ENCODE data around the gene PADI3. TPM values are rescaled to one million over a fixed set of nuclear protein-coding genes. Genes with fewer than 3 reads are reported as not detected.
A peak's percentile ranks its signal among the peaks of the same experiment; 100 is the strongest.
"Not testable (repeated sequence)": the region's sequence is repeated elsewhere in the genome, so short reads cannot be mapped to it uniquely, and the experiment has no call there.

The PADI3 gene
- total and polyA plus RNA-seq, 11 donors = not detected

DNA sequence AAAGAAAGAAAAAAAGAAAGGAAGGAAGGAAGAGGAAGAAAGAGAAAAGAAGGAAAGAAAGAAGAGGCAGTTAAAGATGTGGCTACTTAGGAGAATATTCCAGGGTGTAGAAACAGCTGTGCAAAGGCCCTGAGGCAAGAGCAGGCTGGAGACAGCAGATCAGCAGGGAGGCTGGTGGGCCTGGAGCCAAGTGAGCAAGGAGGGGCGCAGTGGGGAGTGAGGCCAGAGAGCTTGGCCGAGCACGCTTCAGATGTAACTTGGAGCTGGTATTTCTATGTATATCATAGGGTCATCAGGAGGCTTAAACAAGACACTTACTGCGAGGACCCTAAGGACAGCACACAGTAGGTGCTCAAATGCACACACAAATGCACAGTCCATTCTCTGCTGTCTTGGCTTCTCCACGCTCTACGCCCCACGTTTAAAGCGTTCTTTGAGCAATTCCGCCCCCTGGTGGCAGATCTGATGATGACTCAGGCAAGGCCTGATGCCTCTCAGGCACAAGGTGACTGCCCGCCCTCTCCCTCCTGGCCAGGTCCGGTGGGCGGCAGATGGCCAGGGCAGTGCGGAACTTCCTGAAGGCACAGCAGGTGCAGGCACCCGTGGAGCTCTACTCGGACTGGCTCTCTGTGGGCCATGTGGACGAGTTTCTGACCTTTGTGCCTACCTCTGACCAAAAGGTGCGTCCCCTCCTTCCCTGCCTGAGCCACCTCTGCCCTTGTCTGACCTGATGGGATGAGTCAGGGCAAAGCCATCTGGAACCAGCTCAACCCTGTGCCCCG lies 11.9 kb upstream of the PADI3 start:
- Histone ChIP-seq H3K27me3 (peaks cover 0 to 44% (median 6%) of the 10 kb centered on the region in 9 donors), H3K4me3 (no peak overlapping the region), H3K36me3 (no peaks in the 10 kb centered on the region), H3K9me3 (no peaks in the 10 kb centered on the region), H3K4me1 (peaks cover 0 to 9% (median 0%) of the 10 kb centered on the region in 12 donors), H3K27ac (no peak overlapping the region)
- intact Hi-C loops (cut with DNase I) = loop anchor here (1.0 to 10.0 kb wide), 12 partner anchors 110 to 292 kb away; no protein-coding TSS in a partner anchor
- 12 to 18% (median 17%) methylated on average over 16 to 18 of the region's 18 CpGs for WGBS, 4 donors
- ATAC-seq (peak; percentile 64 to 86 (median 84)), DNase-seq (peak; percentile 79 to 89 (median 81))
- no peak for TF ChIP-seq POLR2A (IDR thresholded peaks at IDR 0.05)
- TF ChIP-seq, protein P1, sequence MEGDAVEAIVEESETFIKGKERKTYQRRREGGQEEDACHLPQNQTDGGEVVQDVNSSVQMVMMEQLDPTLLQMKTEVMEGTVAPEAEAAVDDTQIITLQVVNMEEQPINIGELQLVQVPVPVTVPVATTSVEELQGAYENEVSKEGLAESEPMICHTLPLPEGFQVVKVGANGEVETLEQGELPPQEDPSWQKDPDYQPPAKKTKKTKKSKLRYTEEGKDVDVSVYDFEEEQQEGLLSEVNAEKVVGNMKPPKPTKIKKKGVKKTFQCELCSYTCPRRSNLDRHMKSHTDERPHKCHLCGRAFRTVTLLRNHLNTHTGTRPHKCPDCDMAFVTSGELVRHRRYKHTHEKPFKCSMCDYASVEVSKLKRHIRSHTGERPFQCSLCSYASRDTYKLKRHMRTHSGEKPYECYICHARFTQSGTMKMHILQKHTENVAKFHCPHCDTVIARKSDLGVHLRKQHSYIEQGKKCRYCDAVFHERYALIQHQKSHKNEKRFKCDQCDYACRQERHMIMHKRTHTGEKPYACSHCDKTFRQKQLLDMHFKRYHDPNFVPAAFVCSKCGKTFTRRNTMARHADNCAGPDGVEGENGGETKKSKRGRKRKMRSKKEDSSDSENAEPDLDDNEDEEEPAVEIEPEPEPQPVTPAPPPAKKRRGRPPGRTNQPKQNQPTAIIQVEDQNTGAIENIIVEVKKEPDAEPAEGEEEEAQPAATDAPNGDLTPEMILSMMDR (IDR thresholded peaks at IDR 0.05) = peak; percentile 75 to 91 (median 84)

DNA sequence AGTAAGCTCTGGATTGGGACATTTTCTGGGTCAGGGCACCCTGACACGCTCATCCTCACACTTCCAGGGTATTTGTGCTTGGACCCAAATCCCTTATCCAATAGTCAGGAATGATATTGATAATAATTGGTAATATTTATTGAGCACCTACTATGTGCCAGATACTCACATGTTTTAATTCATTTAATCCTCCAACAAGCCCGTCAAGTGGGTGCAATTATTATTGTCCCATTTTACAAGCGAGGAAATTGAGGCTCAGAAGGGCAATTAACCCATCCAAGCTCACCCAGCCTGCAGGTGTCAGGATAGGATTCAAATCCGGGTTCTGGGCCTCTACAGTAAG lies 11.4 kb upstream of the PADI3 start:
- TF ChIP-seq POLR2A (IDR thresholded peaks at IDR 0.05) = no peak
- TF ChIP-seq, protein P1 (IDR thresholded peaks at IDR 0.05) = no peak
- Histone ChIP-seq H3K27me3 (peaks cover 0 to 45% (median 10%) of the 10 kb centered on the region in 9 donors), H3K27ac (no peak overlapping the region), H3K4me1 (peaks cover 0 to 9% (median 0%) of the 10 kb centered on the region in 12 donors), H3K4me3 (no peak overlapping the region), H3K36me3 (no peaks in the 10 kb centered on the region), H3K9me3 (no peaks in the 10 kb centered on the region)
- ATAC-seq (no peak), DNase-seq (no peak)
- intact Hi-C loops (cut with DNase I) = loop anchor here (1.0 to 10.0 kb wide), 12 partner anchors 111 to 293 kb away; no protein-coding TSS in a partner anchor
- 77 to 81% (median 79%) methylated on average over 4 of the region's 4 CpGs for WGBS, 4 donors

DNA sequence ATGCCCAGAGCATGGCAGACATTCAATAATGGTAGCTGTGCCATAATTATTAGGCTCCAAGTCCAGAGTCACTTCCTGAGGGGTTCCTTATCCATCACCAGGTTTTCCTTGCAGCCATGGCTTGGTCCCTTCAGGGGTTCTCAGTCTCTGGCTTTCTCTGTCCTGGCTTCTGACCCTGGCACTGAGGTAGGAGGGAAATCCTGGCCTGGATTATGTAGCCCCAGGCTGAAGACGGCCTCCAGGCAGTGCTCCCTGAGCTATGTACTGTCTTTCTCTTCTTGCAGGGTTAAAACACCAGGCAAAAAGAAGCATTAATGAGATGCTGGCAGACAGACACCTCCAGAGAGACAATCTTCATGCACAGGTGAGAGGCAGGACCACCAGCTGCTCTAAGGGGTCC lies 9.5 kb upstream of the PADI3 start:
- H3K4me3 ChIP-seq = no peak overlapping the region
- no peak overlapping the region for H3K27ac ChIP-seq
- ATAC-seq (peak in 3 of 4 donors; percentile 61 to 76 (median 67)), DNase-seq (peak in 2 of 5 donors; percentile 36 to 40)
- WGBS, 4 donors = 18 to 46% (median 28%) methylated on average over 1 of the region's 1 CpG
- TF ChIP-seq, protein P1 (IDR thresholded peaks at IDR 0.05) = no peak
- H3K27me3 ChIP-seq = peaks cover 0 to 40% (median 10%) of the 10 kb centered on the region in 9 donors
- intact Hi-C loops (cut with DNase I) = loop anchor here in 5 of 10 donors (2.0 to 10.0 kb wide), 6 partner anchors 115 to 295 kb away; no protein-coding TSS in a partner anchor
- H3K4me1 ChIP-seq = no peaks in the 10 kb centered on the region
- no peaks in the 10 kb centered on the region for H3K36me3 ChIP-seq
- no peaks in the 10 kb centered on the region for H3K9me3 ChIP-seq

DNA sequence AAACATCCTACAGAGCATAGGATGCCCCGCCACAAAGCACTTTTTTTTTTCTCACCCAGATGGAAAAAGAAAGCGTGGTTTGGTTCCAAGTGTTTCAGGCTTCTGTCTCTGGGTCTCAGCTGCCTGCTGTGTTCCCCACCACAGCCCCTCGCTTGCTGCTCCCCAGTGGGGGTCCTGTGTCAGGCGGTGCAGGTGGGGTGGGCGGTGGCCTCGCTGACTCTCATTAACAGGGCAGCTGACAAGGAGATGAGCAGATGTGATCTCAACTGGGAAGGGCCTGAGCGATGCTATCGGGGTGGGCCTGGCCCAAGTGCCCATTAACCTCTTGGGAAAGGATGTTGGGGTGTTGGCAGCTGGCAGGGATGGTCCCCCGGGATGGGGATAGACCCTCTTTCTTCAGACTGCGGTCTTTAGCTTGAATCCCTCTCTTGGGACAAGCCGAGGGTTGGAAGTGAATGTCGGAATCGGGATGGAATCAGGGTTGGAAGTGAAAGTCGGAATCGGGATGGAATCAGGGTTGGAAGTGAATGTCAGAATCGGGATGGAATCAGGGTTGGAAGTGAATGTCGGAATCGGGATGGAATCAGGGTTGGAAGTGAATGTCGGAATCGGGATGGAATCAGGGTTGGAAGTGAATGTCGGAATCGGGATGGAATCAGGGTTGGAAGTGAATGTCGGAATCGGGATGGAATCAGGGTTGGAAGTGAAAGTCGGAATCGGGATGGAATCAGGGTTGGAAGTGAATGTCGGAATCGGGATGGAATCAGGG lies 7.7 kb upstream of the PADI3 start:
- H3K27ac ChIP-seq; H3K9me3 ChIP-seq; intact Hi-C loops (cut with DNase I); ATAC-seq; H3K4me3 ChIP-seq; DNase-seq; H3K36me3 ChIP-seq; H3K4me1 ChIP-seq: not testable (repeated sequence)
- 33 to 52% (median 48%) methylated on average over 27 to 28 of the region's 28 CpGs for WGBS, 4 donors
- H3K27me3 ChIP-seq = peaks cover 0 to 40% (median 10%) of the 10 kb centered on the region in 9 donors

DNA sequence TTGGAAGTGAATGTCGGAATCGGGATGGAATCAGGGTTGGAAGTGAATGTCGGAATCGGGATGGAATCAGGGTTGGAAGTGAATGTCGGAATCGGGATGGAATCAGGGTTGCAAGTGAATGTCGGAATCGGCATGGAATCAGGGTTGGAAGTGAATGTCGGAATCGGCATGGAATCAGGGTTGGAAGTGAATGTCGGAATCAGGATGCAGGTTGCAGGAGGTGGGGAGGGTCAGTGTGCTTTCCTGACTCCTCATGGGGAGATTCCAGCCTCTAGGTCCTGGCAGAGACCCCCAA lies 7.2 kb upstream of the PADI3 start:
- 66 to 84% (median 74%) methylated on average over 9 to 11 of the region's 11 CpGs for WGBS, 4 donors
- H3K36me3 ChIP-seq; H3K4me1 ChIP-seq; DNase-seq; ATAC-seq; H3K9me3 ChIP-seq; intact Hi-C loops (cut with DNase I); H3K27ac ChIP-seq; H3K4me3 ChIP-seq: not testable (repeated sequence)
- H3K27me3 ChIP-seq = peaks cover 0 to 40% (median 10%) of the 10 kb centered on the region in 9 donors

All from heart left ventricle (tissue), 16 donors.